NCI-H146 treated with DMSO at 0.1 percent for 48 hours (cell line): ENCODE results near the gene BTBD9.

Source experiments
- DNase-seq: peaks from one replicate; lab custom pipeline; 2025; ENCODE audit not compliant: unreplicated experiment; lab: John Stamatoyannopoulos, UW

The BTBD9 gene

DNA sequence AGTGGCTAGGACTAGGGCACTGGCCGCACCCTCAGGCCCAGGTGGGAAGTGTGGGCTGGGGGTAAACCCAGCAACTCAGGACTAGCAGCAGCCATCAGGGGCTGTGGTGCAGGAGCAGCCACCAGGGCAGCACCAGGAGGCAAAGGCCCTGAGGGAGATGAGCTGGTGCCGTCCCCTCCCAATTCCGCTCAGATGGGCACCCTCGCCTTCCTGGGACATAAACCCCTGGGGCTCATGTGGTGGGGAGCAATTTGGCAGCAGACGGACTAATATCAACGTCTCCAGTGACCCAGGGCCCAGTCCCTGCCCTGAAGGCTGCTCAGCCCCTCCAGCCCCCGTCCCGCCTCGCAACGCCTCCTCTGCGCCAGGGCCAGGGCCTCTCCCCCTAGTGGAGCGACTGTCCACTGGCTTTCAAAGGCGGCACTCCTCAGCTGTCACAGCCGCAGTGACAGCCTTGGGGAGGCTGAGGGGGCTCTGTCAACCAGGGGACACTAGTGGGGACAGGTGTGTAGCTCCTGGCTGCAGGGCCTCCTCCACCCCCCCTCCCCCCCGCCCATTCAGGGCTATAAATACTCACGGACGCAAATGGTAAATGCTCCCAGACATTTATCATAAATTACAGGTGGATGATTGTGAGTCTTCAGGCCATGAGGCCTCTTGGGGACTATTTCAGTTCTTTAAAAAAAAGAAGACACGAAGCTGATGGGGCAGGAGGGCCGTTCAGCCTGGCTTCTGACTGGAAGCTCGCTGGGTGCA, 470.3 kb downstream of the BTBD9 start:
- DNase-seq = no peak

DNA sequence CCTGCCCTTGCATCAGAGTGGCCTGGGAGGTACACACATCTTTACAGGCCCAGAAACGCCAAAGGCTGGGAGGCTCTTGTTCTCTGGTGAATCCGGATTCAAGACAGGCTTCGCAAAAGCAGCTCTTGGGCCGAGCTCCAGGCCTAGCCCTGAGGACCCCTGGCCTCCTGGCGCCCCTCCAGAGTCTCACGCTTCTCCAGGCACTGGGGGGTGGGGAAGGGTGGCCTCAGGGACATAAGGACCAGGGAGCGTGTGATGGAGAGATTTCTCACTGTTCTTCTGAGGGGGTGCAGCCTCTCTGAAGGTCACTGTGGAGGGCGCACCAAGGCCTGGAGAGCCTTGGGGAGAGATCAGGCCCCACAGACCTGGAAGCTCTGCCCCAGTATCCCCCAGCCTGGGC, 471.0 kb downstream of the BTBD9 start:
- no peak for DNase-seq

DNA sequence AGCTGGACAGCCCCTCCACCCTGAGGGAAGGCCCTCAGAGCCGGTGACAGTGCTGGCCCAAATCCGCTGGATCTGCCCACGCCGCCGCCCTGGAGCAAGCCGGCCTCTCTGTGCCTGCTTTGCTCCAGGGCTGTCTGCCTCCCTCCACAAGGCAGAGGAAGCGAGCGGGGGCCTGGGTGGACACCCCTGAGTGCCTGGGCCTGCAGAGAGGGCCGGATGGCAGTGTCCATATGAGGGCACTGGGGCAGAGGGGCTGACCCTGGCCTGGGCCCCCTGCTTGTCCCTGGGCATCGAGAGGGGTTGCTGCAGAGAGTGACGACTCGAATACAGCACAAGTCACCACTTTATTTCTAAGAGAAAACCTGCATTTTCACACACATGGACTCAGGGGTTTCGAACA, 471.6 kb downstream of the BTBD9 start:
- DNase-seq = no peak

DNA sequence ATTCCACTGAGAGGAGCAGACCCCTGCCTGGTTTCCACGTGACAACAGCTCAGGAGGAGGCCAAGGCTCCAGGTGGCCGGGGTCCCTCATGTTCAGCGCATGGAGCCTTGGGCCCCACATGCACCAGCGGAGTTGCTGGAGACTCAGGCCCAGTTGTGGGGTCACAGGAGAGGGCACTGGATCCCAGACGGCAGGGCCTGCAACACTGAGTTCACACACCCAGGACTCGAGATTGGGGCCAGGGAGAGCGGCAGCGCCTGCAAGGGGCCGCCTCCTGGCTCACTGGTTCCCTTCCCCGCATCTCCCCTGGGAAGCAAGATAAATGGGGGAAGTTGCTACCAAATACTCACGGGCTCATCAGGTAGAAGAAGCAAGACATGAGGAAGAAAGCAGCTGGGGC, 472.1 kb downstream of the BTBD9 start:
- no peak for DNase-seq

DNA sequence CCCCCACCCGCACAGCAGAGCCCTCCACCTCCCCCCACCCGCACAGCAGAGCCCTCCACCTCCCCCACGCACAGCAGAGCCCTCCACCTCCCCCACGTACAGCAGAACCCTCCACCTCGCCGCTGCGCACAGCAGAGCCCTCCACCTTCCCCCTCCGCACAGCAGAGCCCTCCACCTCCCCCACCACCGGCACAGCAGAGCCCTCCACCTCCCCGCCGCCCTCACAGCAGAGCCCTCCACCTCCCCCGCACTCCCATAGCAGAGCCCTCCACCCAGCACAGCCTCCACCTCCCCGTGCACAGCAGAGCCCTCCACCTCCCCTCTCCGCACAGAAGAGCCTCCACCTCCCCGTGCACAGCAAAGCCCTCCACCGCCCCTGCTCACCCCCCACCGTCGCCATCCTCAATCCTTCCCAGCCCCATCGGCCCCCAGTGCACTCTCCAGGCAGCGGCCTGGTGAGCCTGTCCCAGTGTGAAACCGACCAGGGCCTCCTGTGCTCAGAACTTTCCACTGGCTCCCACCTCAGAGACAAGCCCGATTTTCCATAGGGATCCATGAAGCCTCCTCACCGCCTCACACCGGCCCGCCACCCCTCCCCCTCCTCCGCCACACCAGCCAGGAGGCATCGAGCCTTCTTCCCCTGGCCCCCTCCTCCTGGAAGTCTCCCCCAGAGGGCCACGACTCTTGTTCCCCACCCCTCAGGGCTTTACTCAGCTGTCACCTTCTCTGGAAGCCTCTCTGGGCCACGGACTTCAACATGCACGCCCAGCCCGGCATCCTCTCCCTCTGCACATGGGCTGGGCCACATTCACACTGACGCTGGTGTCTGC, 473.1 kb downstream of the BTBD9 start:
- DNase-seq = no peak

DNA sequence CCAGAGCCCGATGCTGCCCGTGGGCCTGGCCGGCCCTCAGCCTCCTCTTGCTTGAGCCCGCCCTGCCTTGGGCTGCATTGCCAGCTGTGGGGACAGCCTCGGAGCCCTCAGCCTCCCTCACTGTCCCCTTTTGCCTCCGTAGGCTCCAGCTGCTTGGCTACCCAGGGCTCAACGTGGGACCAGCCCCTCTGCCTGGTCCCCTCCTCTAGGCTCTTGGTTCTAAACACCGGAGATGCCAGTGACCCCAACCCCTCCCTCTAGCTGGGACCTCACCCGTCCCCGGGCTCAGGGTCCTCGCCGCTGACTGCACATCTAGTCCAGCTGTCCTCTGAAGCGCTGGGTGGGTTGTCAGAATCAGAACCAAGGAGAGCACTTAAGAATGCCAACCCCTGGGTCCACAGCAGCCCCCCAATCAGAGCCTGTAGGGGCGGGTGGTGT, 475.0 kb downstream of the BTBD9 start:
- no peak for DNase-seq

DNA sequence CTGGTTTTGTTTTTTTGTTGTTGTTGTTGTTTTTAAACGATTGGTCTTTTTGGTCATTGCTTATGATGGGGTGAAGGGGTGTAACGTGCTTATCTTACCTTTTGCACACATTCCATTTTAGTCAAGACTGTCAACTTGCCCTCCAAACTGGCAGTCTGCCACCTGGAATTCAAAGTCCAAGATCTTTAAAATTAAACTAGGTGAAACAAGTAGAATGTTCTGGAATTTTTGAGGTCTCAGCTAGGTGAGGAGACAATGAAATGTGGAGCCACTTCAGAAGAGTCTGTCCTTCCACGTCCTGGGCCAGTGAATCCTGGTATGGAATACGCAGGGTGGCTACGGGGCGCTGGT, 475.6 kb downstream of the BTBD9 start:
- no peak for DNase-seq

DNA sequence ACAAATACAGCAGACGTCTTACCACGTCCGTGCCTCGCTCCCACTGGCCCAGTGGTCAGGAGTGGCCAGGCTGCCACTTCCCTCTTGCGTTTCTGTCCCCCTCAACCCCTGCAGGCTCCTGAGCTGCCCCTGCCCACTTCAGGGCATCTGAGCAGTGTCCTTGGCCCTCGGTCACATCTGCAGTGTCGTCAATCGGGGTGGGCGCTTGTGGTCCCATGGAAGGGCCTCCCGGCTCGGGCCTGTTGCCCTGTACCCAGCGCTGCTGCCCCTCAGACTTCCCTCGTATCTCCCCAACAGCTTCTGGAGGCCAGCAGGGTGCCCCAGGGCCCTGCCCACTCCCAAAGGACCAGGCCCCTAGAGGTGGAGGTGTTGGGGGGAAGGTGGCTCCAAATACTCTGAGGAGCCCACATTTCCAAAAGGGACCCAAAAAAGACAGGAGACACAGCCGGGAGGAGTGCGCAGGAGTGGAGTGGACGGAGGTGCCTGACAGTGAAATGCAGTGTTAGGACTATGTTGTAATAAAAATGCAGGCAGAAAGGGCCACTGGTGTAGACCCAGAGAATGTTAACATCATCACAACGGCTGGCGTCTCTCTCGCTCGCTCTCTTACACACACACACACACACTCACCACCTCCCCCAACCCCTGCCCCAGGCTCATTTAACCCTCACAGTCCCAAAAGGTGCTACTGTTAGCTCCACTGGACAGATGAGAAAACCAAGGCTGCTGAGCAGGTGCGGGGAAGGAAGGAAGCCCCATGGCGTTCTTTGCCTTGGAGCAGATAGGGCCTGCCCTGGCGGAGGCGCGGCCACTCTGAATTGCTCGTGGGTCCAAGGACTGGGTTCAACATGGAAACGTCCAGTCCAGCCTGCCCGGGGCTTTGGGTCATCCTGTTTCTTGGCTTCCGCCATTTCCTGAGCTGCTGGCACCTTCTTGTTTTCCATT, 476.3 kb downstream of the BTBD9 start:
- no peak for DNase-seq

DNA sequence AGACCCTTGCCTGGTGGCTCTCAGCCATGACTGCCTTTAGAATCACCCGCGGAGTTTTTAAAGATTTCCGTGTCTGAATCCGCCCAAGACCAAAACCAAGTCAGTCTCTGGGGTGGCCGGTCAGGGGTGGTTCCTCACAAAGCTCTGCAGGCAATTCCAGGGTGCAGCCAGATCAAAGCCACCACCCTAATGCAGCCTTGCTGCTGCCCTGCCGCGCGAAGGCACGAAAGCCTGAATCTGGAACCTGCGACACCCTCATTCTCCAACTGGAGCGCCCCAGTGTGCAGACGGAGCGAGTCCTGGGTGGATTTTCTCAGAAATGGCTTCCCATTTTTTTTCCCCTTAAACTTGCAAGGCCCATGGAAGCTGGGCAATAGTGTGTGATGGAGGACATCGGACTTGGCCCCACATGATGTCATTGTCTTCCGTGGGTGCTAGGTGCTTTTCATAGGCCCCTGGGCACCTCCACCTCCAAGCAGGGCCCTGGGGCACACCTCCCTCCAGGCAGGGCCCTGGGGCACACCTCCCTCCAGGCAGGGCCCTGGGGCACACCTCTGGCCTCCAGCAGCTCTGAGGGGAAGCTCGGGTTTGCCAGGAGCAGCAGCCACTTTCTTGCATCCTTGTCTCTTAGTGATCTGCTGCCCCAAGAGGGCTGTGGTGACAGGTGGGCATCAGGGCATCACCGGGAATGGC, 477.1 kb downstream of the BTBD9 start:
- no peak for DNase-seq

DNA sequence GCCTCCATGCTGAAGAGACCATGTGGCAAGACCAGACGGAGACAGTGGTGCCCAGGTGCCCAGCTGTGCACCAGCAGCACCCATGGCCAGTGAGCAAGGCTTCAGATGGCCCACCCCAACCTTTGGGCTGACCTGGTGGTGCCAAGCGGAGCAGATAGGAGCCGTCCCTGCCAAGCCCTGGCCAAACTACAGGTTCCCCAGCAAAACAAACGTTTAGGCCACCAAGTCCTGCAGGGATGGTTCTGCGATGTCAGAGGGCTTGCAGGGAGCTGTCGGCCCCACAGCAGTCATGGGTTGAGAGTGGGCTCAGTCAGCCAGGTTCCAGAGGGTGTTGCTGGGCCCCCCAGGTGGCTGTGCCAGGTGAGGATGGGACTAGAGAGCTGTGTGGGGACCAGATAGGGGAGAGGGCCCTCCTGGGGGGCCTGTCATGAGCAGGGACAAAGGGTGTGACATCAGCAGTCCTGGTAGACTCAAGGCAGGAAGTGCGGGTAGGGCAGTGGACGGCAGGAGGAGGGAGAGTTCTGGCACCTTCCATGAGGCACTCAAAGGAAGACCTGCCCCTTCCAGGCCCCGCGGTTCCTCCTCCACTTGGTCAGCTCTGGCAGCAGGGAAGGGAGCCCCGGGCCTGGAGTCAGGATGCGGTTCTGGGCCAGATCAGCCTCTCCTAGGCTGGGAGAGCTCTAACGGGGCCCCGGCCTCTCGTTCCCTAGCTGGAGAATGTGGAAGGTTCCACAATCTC, 477.8 kb downstream of the BTBD9 start:
- DNase-seq = no peak

DNA sequence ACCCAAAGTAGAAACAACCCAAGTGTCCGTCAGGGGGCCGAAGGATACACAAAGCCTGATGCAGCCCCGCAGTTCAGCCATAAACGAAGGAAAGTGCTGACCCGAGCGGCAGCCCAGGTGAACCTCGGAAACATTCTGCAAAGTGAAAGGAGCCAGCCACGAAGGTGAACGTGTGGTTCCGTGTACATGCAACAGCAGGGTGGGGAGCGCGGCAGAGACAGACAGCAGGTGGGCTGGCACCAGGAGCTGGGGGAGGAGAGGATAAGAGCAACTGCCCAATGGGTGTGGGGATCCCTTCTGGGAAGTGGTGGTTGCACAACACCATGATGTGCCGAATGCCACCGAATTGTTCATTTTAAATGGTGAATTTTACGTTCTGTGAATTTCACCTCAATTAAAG, 478.4 kb downstream of the BTBD9 start:
- DNase-seq = no peak

DNA sequence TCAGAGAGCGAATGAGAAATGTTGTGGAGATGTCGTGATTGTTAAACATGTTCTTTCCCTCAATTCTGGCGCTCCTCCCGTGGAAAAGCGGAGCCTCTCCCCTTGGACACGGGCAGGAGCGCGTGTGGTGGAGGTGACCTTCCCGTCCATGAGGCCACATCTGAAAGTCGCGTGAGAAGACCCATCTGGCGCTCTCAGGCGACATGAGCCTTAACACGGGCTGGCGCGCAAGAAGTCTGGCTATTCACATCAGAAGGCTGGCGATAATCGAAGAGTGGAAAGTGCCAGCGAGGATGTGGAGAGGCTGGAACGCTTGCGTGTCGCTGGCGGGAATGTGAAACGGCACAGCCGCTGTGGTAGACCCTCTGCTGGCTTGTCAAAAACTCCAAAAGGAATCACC, 478.9 kb downstream of the BTBD9 start:
- no peak for DNase-seq

DNA sequence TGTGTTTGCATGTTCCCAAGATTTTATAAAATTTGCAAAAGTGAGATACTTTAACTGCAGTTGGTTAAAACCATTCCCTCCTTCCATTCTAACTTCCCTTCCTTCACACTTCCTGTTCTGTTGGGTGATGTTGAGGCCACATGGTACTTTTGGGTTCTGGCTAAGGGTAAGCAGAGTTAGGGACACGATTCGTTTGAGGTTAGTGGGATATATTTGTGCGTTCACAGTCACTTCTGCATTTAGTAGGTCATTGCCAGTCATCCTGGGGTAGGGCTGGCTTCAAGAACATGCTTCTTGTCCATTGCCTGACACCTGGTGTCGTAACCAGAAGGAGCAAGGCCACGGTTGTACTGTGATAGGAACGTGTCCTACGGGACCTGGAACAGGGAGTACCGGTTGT, 480.1 kb downstream of the BTBD9 start:
- no peak for DNase-seq

DNA sequence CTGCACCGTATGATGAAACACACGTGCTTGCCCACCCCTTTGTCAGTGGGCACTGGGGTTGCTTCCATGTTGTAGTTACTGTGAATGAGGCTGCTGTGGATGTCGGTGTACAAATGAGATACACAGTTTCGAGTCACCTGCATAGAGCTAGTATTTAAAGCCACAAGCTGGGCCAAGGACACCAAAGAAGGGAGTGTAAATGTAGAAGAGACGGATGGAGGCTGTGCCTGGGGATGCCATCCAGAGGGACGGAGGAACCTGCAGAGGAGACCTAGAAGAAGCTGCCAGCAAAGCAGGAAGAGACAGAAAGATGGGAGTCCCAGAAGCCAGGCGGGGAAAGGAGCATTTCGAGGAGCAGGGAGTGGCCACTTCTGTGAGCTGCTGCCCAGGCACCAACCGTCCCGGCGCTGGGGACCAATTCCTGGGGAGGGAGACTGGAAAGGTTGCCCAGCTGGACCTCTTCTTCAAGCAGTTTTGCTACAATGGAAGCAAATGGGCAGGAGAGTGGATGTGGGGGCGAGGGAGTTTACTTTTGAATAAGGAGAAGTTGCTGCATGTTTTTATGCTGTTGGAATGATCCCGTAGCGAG, 480.9 kb downstream of the BTBD9 start:
- DNase-seq = no peak

DNA sequence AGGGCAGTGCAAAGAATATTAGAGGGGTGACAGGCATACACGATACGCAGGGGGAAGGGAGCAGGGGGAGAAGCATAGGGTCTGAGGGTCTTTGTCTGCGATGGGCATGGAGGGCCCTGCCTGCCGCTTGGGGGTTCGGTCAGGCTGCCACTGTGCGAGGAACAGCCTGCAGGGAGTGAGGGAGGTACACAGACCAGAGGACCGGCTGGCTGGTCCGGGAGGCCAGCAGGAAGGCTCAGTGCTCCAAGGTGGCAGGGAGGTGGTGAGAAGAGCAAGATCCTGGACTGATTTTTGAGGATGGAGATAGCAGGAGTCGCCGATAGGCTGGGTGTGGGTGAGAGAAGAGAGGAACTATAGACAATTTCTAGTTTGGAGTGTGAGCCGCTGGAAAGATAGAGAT, 481.8 kb downstream of the BTBD9 start:
- DNase-seq = no peak

DNA sequence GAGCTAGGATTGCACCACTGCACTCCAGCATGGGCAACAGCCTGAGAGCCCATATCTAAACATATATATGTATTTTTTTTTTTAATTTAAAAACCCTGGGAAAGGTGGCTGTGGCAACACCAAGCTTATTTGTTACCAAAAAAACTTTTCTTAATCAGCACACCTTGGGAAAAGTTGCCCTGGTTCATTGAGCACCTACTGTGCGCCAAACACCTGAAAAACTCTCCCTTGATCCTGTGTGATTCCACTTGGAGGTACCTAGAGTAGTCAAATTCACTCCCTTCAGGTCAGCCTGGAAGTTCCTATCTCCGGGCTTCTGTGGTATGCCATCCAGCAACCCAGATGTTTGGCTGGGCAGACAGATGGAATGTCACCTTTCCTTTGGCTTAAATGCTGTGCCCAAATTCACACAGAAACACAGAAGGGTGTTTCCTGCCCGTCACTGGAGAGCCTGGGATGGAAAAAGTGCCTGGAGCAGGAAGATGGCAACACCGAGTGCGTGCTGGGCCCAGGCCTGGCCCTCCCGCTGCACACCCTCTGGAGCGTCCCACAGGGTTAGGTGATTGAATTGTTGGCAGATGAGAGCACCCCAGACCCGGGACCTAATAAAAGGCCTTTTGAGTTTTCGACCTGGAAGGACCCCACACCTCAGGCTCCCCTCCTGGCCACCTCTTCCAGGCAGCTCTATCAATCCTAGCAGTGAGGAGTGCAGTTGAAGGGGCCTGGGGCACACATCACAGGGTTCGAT, 482.7 kb downstream of the BTBD9 start:
- DNase-seq = no peak

DNA sequence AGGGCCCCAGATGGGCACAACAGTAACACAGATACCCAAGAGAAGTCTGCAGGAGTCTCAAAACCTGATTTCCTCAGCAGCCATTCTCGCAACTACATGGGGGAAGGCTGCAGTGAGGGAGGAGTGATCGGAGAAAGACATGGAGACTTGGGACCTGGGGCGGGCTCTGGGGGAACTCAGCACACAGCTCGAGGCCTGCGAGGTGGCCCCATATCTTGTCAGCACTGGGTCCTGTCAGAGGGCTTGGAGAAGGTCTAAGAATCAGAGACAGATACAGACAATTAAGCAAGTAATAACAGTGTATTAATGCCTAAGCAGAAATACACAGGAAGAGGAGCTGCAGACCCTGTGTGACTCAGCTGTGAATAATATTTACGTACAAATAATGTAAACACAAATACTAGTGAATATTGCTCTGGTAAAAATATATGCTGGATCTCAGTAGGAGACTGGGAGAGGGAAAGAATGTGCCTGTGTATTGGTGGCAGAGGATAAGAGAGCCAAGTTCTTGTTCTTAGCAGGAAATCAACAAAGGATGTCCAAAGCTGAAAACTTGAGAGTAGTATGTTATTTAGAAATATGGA, 484.0 kb downstream of the BTBD9 start:
- no peak for DNase-seq

DNA sequence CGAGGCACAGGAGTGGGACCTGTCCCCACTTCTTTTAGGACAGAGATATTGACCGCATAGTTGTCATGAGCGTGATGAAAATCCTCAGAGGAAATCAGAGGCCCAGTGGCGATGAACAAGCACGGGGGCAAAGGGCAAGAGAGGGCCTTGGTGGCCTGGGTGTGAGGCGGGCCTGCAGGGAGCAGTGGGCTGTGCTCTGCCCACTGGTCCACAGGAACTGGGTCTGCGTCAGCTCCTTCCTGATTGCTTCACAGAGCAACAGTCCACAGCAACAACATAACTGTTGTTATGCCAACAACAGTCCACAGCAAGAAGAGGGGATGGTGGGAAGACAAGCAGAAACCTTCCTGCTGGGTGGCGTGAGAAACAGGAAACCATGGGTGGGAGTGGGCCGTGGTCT, 484.6 kb downstream of the BTBD9 start:
- no peak for DNase-seq

DNA sequence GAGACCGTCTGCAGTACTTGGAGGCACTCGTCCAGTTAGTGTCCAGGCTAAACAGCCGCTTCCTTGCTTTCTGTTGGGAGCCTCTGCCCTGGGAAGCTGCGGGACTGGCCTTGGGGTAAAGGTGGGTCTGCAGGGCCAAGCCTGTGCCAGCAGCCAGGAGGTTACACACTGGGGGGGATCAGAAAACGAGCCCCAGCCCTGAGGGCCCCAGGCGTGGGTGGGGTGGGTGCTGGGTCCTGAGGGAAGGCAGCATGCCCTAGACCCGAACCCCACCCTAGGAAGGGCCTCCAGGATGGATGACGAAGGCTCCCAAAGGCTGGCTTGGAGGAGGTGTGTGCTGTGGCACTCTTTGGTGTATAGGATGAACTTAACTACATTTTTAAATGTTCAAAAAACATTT, 485.0 kb downstream of the BTBD9 start:
- DNase-seq = no peak
